GM12878 (cell line): Measurements from ENCODE around the gene OPCML. TPM values are rescaled to one million over a fixed set of nuclear protein-coding genes. Genes with fewer than 3 reads are reported as not detected.

Experiments used
- ATAC-seq: fragments of 200-7000 bp; cut with Tn5 transposase; 3 replicates; pipeline ENCODE4 v1.9.1; 2020; ENCODE audit warnings: mild to moderate bottlenecking, moderate library complexity
- BruUV-seq: library from RNA; stranded (reverse); fragments of 400-500 nt; replicated peaks from 2 replicates; lab custom pipeline; 2021; lab: Mats Ljungman, UMichigan
- CTCF ChIA-PET: fragments of 300-600 bp; sonication (Branson Sonifier 250); formaldehyde crosslinking; extraction: SDS; loops from one replicate; lab custom pipeline; 2021; ENCODE audit warnings: inconsistent platforms; lab: Yijun Ruan, JAX
- POLR2A ChIA-PET: fragments of 350-600 bp; formaldehyde crosslinking; extraction: SDS; loops from one replicate; lab custom pipeline; 2021; ENCODE audit warnings: inconsistent platforms; lab: Charles Lee
- RAD21 ChIA-PET: fragments of 300-600 bp; sonication (Branson Sonifier 250); formaldehyde crosslinking; loops from one replicate; lab custom pipeline; 2023; ENCODE audit warnings: antibody characterized with exemption; ENCODE audit not compliant: unreplicated experiment; lab: Charles Lee
- SMC1A ChIA-PET: fragments of 300-600 bp; sonication (Branson Sonifier 250); formaldehyde crosslinking; loops from one replicate; lab custom pipeline; 2023; ENCODE audit not compliant: unreplicated experiment, uncharacterized antibody; lab: Charles Lee
- DNase-seq: peaks from one replicate; pipeline ENCODE4 v3.0.0-alpha.2; 2011; ENCODE audit warnings: low read depth, low spot score
- FAIRE-seq: peaks from 3 replicates; lab custom pipeline; 2011; peaks lifted over from hg19 to GRCh38; lab: Jason Lieb, UNC
- H2AFZ ChIP-seq: 2 replicates; pipeline ENCODE4 v1.6.0; 2011; ENCODE audit warnings: low read depth, low read length, control low read depth; ENCODE audit not compliant: control insufficient read depth
- H3K27ac ChIP-seq: 2 replicates; pipeline ENCODE4 v1.5.1; 2011; ENCODE audit warnings: control low read depth; ENCODE audit not compliant: control insufficient read depth, insufficient read depth
- H3K27me3 ChIP-seq, 2 experiments: replicated peaks in 1 of 2; 2 replicates each; pipeline versions ENCODE4 v1.6.0 to v1.6.1; 2011; ENCODE audit warnings: low read length in 1 of 2; ENCODE audit not compliant: control insufficient read depth in 2 of 2, insufficient read depth in 2 of 2
- H3K36me3 ChIP-seq, 2 experiments: 2 replicates each; pipeline ENCODE4 v1.5.1; 2011; ENCODE audit warnings: low read length in 1 of 2; ENCODE audit not compliant: control insufficient read depth in 2 of 2, insufficient read depth in 2 of 2
- H3K4me1 ChIP-seq: 2 replicates; pipeline ENCODE4 v1.6.1; 2011; ENCODE audit warnings: mild to moderate bottlenecking, low read length, moderate library complexity, mixed read lengths; ENCODE audit not compliant: control insufficient read depth, insufficient read depth
- H3K4me2 ChIP-seq: 2 replicates; pipeline ENCODE4 v1.6.0; 2011; ENCODE audit warnings: control low read depth; ENCODE audit not compliant: control insufficient read depth, insufficient read depth
- H3K4me3 ChIP-seq: fragments of 200-600 bp; sonication (generic); 2 replicates; pipeline ENCODE4 v1.5.1; 2016
- H3K79me2 ChIP-seq: 2 replicates; pipeline ENCODE4 v1.6.0; 2011; ENCODE audit warnings: low read length; ENCODE audit not compliant: control insufficient read depth, insufficient read depth
- H3K9ac ChIP-seq: 2 replicates; pipeline ENCODE4 v1.8.0; 2011; ENCODE audit warnings: low read length, control low read depth, mixed read lengths; ENCODE audit not compliant: control insufficient read depth, insufficient read depth
- H3K9me3 ChIP-seq: replicated peaks from 3 replicates; pipeline ENCODE4 v1.5.1; 2011; ENCODE audit warnings: mild to moderate bottlenecking, low read length; ENCODE audit not compliant: control insufficient read depth, insufficient read depth
- H4K20me1 ChIP-seq: 2 replicates; pipeline ENCODE4 v1.6.0; 2011; ENCODE audit not compliant: control insufficient read depth, insufficient read depth
- BRCA1 ChIP-seq: IDR thresholded peaks from 2 replicates; pipeline ENCODE4 v1.6.1; 2011; ENCODE audit warnings: low read depth, low read length, improper control_type of control experiment
- CHD2 ChIP-seq: IDR thresholded peaks from 2 replicates; pipeline ENCODE4 v1.6.1; 2011; ENCODE audit warnings: low read depth, low read length, improper control_type of control experiment, borderline replicate concordance
- CREM ChIP-seq: IDR thresholded peaks from 2 replicates; pipeline ENCODE4 v1.6.1; 2014; ENCODE audit warnings: antibody characterized with exemption, low read depth
- HDGF ChIP-seq: fragments of 450-650 bp; IDR thresholded peaks from 2 replicates; pipeline ENCODE4 v1.6.1; 2016; ENCODE audit warnings: antibody characterized with exemption
- NR2C2 ChIP-seq: IDR thresholded peaks from 2 replicates; pipeline ENCODE4 v1.6.1; 2011; ENCODE audit warnings: borderline replicate concordance, low read depth; ENCODE audit not compliant: control insufficient read depth, insufficient read length
- NR2F1 ChIP-seq: fragments of 450-650 bp; conservative IDR thresholded peaks from 2 replicates; pipeline ENCODE4 v1.6.1; 2017; ENCODE audit warnings: mild to moderate bottlenecking
- PAX5 ChIP-seq: IDR thresholded peaks from 2 replicates; pipeline ENCODE4 v1.6.1; 2011; ENCODE audit warnings: low read depth, low read length, borderline replicate concordance
- POLR2A ChIP-seq: IDR thresholded peaks from 2 replicates; pipeline ENCODE4 v1.6.1; 2011; ENCODE audit warnings: low read depth, mild to moderate bottlenecking, low read length
- RAD51 ChIP-seq: fragments of 450-650 bp; IDR thresholded peaks from 2 replicates; pipeline ENCODE4 v1.6.1; 2016; ENCODE audit warnings: moderate library complexity, mild to moderate bottlenecking, inconsistent platforms
- TCF12 ChIP-seq: IDR thresholded peaks from 2 replicates; pipeline ENCODE4 v1.6.1; 2011; ENCODE audit warnings: low read depth, mild to moderate bottlenecking, low read length
- ZBTB11 ChIP-seq: fragments of 450-650 bp; formaldehyde crosslinking; IDR thresholded peaks from 2 replicates; pipeline ENCODE4 v1.5.0; 2022; ENCODE audit warnings: mild to moderate bottlenecking, missing genetic modification characterization
- ZNF274 ChIP-seq: IDR thresholded peaks from one replicate; pipeline ENCODE4 v1.8.0; 2011; ENCODE audit not compliant: insufficient read length, insufficient read depth
- WGBS: methylation state at CpG from one replicate; pipeline ENCODE4 v1.1.6; 2016; ENCODE audit warnings: low lambda C conversion rate; ENCODE audit not compliant: insufficient replicate concordance, insufficient coverage; ENCODE audit errors: missing lambda C conversion rate; 5-methylcytosine and 5-hydroxymethylcytosine counted together
- in situ Hi-C: fragments of 300-500 bp; cut with MboI; formaldehyde crosslinking; loops from 9 replicates; pipeline ENCODE4 v1.14.3; 2018; ENCODE audit warnings: mixed read lengths
- intact Hi-C: fragments of 100-400 bp; cut with micrococcal nuclease; formaldehyde crosslinking; loops from one replicate; pipeline ENCODE4 v1.14.2; 2022; ENCODE audit not compliant: unreplicated experiment
- polyA plus RNA-seq, 11 experiments: library from polyadenylated mRNA; depleted of rRNA in 4 of 11; unstranded in 6 of 11; stranded (reverse) in 5 of 11; fragments of >200 nt; fragmentation: Nextera tagmentation in 4 of 11; fragmentation: Illumina TruSeq in 1 of 11; extraction: Ambion mirVana in 4 of 11; extraction: Trizol in 1 of 11; gene quantifications; 1 replicate in 1 of 11; 2 replicates in 10 of 11; pipeline versions ENCODE4 v1.2.1 to v1.2.3, GENCODE V29; 2011 to 2016; ENCODE audit warnings: inconsistent platforms in 2 of 11, missing spikeins in 2 of 11, low read depth in 1 of 11
- total RNA-seq, 4 experiments: library from RNA; depleted of rRNA in 3 of 4; stranded (reverse); fragments of >200 nt in 3 of 4; fragmentation: Illumina TruSeq in 1 of 4; extraction: Trizol in 1 of 4; gene quantifications; 2 replicates each; pipeline versions ENCODE4 v1.2.1 to v1.2.3, GENCODE V29; 2013 to 2021

The OPCML gene
- total and polyA plus RNA-seq, 10 of the 15 experiments (the other 5 are each of a cell fraction or from before 2014, with no cell fraction given): 0.84 TPM; not detected in 9

GRCh38 chr11:133361689-133361994 lies 170.7 kb downstream of the OPCML start:
- SMC1A ChIA-PET: interaction anchor here (1.1 kb wide), 1 partner anchor 145 kb away, joined by 3 read pairs; no protein-coding TSS in a partner anchor
- POLR2A ChIA-PET: no interaction called here
- Histone ChIP-seq H2AFZ (no peak overlapping the region), H3K9me3 (peaks cover 3% of the 10 kb centered on the region; the same call in 2 of the 3 replicates), H3K27ac (no peak overlapping the region), H3K9ac (no peak overlapping the region), H3K4me3 (no peak overlapping the region), H3K4me2 (no peak overlapping the region), H3K36me3 (no peaks in the 10 kb centered on the region), H4K20me1 (no peaks in the 10 kb centered on the region), H3K4me1 (no peaks in the 10 kb centered on the region), H3K27me3 (no peaks in the 10 kb centered on the region), H3K79me2 (no peaks in the 10 kb centered on the region)
- intact Hi-C loops: loop anchor here (10.0 kb wide), 1 partner anchor 97 kb away; no protein-coding TSS in a partner anchor
- no TSS peak for BruUV-seq
- in situ Hi-C loops: no loop called here
- ATAC-seq (no peak), FAIRE-seq (no peak), DNase-seq (no peak)
- TF ChIP-seq NR2F1 (no peak), CREM (no peak), NR2C2 (no peak), PAX5 (no peak)
- CTCF ChIA-PET: no interaction called here
- RAD21 ChIA-PET: no interaction called here
- 77% methylated on average over 16 of the region's 21 CpGs for WGBS

DNA sequence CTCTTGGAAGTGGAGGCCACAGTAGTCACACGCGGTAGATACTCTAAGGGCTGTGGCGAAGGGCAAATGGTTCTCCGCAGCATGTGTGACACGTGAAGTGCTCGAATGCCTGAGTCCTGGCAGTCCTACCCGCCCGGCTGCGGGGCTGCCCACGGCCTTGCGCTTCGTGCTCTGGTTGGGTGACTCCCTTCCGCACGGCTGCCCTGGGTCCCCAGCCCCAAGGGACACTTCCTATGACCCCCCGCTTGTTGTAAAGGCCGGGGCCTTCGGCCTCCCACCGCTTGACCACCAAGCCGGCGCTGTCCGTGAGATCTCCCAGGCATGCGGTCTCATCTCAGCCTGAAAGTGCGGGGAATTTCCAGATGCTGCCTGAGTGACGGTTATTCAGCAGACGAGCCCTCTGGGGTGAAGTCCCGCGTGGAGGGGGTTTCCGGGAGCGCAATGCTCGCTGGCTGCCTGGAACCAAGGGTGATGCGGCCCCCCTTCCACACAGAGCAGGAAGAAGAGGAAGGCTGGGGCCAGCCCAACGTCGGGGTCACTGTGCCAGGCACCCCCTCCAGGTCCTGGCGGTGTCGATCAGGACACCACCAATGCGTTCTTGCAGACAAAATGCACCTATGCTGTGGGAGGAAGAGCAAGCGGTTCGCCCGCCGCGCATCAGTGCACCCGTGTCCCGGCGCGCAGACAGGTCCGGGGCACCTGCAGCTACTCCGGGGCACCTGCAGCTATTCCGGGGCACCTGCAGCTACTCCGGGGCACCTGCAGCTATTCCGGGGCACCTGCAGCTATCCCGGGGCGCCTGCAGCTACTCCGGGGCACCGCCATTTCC lies 171.2 kb downstream of the OPCML start:
- BruUV-seq: no TSS peak
- H2AFZ ChIP-seq: no peak overlapping the region
- H3K36me3 ChIP-seq: no peaks in the 10 kb centered on the region
- ChIA-PET SMC1A (interaction anchor here (1.1 kb wide), 1 partner anchor 145 kb away, joined by 3 read pairs; no protein-coding TSS in a partner anchor), CTCF (no interaction called here), POLR2A (no interaction called here), RAD21 (no interaction called here)
- H3K4me1 ChIP-seq: no peaks in the 10 kb centered on the region
- in situ Hi-C loops (no loop called here), intact Hi-C loops (loop anchor here (10.0 kb wide), 1 partner anchor 96 kb away; no protein-coding TSS in a partner anchor)
- 78% methylated on average over 50 of the region's 54 CpGs for WGBS
- H3K4me2 ChIP-seq: no peak overlapping the region
- H3K79me2 ChIP-seq: no peaks in the 10 kb centered on the region
- H4K20me1 ChIP-seq: no peaks in the 10 kb centered on the region
- ATAC-seq (peak; percentile 85), DNase-seq (peak; percentile 19), FAIRE-seq (no peak)
- no peak overlapping the region for H3K27ac ChIP-seq
- no peak overlapping the region for H3K9ac ChIP-seq
- no peak overlapping the region for H3K4me3 ChIP-seq
- H3K9me3 ChIP-seq: peaks cover 3% of the 10 kb centered on the region; the same call in 2 of the 3 replicates
- no peaks in the 10 kb centered on the region for H3K27me3 ChIP-seq
- TF ChIP-seq ZBTB11 (CRISPR knock-in tag): no peak
- TF ChIP-seq CHD2: no peak
- no peak for TF ChIP-seq HDGF
- 0 out of 2 replicates have a peak, but pooled peaks have one; percentile 18 for TF ChIP-seq TCF12
- TF ChIP-seq RAD51: no peak
- no peak for TF ChIP-seq BRCA1
- no peak for TF ChIP-seq ZNF274
- TF ChIP-seq POLR2A: no peak
